H9 (cell line): Measurements from ENCODE around the gene LSS. TPM values are rescaled to one million over a fixed set of nuclear protein-coding genes. Genes with fewer than 3 reads are reported as not detected.
A peak's percentile ranks its signal among the peaks of the same experiment; 100 is the strongest.

Experiments used
- DNase-seq: peaks from one replicate; pipeline ENCODE4 v3.0.0-alpha.2; 2017
- H2AFZ ChIP-seq: one replicate; pipeline ENCODE4 v1.6.1; 2013; ENCODE audit warnings: mild to moderate bottlenecking, low read length, control low read depth, moderate library complexity
- H2AK5ac ChIP-seq: 2 replicates; pipeline ENCODE4 v1.6.1; 2013; ENCODE audit warnings: low read length, control low read depth, mixed read lengths; ENCODE audit not compliant: insufficient read length
- H2BK120ac ChIP-seq: one replicate; pipeline ENCODE4 v1.6.1; 2013; ENCODE audit warnings: low read depth, mild to moderate bottlenecking, low read length, control low read depth, inconsistent platforms; ENCODE audit not compliant: poor library complexity, severe bottlenecking
- H2BK12ac ChIP-seq: 2 replicates; pipeline ENCODE4 v1.6.1; 2013; ENCODE audit warnings: low read length, control low read depth, mixed read lengths, low read depth; ENCODE audit not compliant: insufficient read length
- H2BK15ac ChIP-seq: 2 replicates; pipeline ENCODE4 v1.6.1; 2013; ENCODE audit warnings: low read depth, low read length, control low read depth
- H2BK20ac ChIP-seq: one replicate; pipeline ENCODE4 v1.6.1; 2013; ENCODE audit warnings: low read depth, mild to moderate bottlenecking, low read length, control low read depth, inconsistent platforms; ENCODE audit not compliant: poor library complexity, severe bottlenecking
- H2BK5ac ChIP-seq: 2 replicates; pipeline ENCODE4 v1.6.1; 2013; ENCODE audit warnings: low read length, control low read depth, mixed read lengths; ENCODE audit not compliant: insufficient read length
- H3K14ac ChIP-seq: 2 replicates; pipeline ENCODE4 v1.6.1; 2013; ENCODE audit warnings: low read length, control low read depth; ENCODE audit not compliant: insufficient read depth
- H3K18ac ChIP-seq: 2 replicates; pipeline ENCODE4 v1.6.1; 2013; ENCODE audit warnings: low read depth, mild to moderate bottlenecking, mixed read lengths, low read length, control low read depth; ENCODE audit not compliant: insufficient read length
- H3K23ac ChIP-seq: 2 replicates; pipeline ENCODE4 v1.6.1; 2013; ENCODE audit warnings: low read length, control low read depth, mixed read lengths, low read depth; ENCODE audit not compliant: insufficient read length
- H3K23me2 ChIP-seq: 2 replicates; pipeline ENCODE4 v1.6.1; 2013; ENCODE audit warnings: low read depth, mild to moderate bottlenecking, mixed read lengths, low read length, control low read depth; ENCODE audit not compliant: insufficient read length, poor library complexity, severe bottlenecking
- H3K27ac ChIP-seq: 2 replicates; pipeline ENCODE4 v1.5.1; 2013; ENCODE audit warnings: low read length, control low read depth, mixed read lengths, low read depth; ENCODE audit not compliant: insufficient read length
- H3K27me3 ChIP-seq: 2 replicates; pipeline ENCODE4 v1.6.1; 2013; ENCODE audit warnings: low read length, control low read depth, inconsistent platforms; ENCODE audit not compliant: insufficient read depth
- H3K4ac ChIP-seq: 2 replicates; pipeline ENCODE4 v1.6.1; 2013; ENCODE audit warnings: low read depth, mild to moderate bottlenecking, control low read depth, inconsistent platforms, low read length, moderate library complexity
- H3K4me1 ChIP-seq: 2 replicates; pipeline ENCODE4 v1.6.1; 2013; ENCODE audit warnings: low read length, control low read depth, inconsistent platforms; ENCODE audit not compliant: insufficient read depth
- H3K4me2 ChIP-seq: 2 replicates; pipeline ENCODE4 v1.6.1; 2013; ENCODE audit warnings: low read length, control low read depth, mixed read lengths; ENCODE audit not compliant: insufficient read length, insufficient read depth
- H3K56ac ChIP-seq: 2 replicates; pipeline ENCODE4 v1.6.1; 2013; ENCODE audit warnings: low read depth, mild to moderate bottlenecking, mixed read lengths, low read length, control low read depth; ENCODE audit not compliant: insufficient read length
- H3K79me1 ChIP-seq: 2 replicates; pipeline ENCODE4 v1.6.1; 2013; ENCODE audit warnings: low read depth, mild to moderate bottlenecking, moderate library complexity, low read length, control low read depth, inconsistent platforms; ENCODE audit not compliant: insufficient read depth, poor library complexity, severe bottlenecking
- H3K79me2 ChIP-seq: 2 replicates; pipeline ENCODE4 v1.6.1; 2013; ENCODE audit warnings: low read length, control low read depth, inconsistent platforms; ENCODE audit not compliant: insufficient read depth
- H3K9ac ChIP-seq: 2 replicates; pipeline ENCODE4 v1.6.1; 2013; ENCODE audit warnings: low read length, control low read depth, mixed read lengths; ENCODE audit not compliant: insufficient read length; ENCODE audit errors: extremely low read depth
- H3K9me3 ChIP-seq: one replicate; pipeline ENCODE4 v1.6.1; 2013; ENCODE audit warnings: low read depth, low read length, inconsistent platforms; ENCODE audit not compliant: control insufficient read depth
- H3T11ph ChIP-seq: one replicate; pipeline ENCODE4 v1.6.1; 2013; ENCODE audit warnings: mild to moderate bottlenecking, low read length, control low read depth, inconsistent platforms
- H4K20me1 ChIP-seq: one replicate; pipeline ENCODE4 v1.6.1; 2013; ENCODE audit not compliant: control insufficient read depth, insufficient read length, insufficient read depth
- H4K5ac ChIP-seq: 2 replicates; pipeline ENCODE4 v1.6.1; 2013; ENCODE audit warnings: low read depth, mild to moderate bottlenecking, mixed read lengths, low read length, control low read depth; ENCODE audit not compliant: insufficient read length
- H4K8ac ChIP-seq: replicated peaks from 2 replicates; pipeline ENCODE4 v1.6.1; 2013; ENCODE audit warnings: low read length, control low read depth, mixed read lengths, low read depth; ENCODE audit not compliant: insufficient read length
- H4K91ac ChIP-seq: 2 replicates; pipeline ENCODE4 v1.6.1; 2013; ENCODE audit warnings: low read depth, mild to moderate bottlenecking, moderate library complexity, mixed read lengths, low read length, control low read depth; ENCODE audit not compliant: insufficient read length
- H3K27ac Mint-ChIP-seq, 3 experiments: 2 replicates in 2 of 3; 3 replicates in 1 of 3; pipeline ENCODE4 v1.8.0; 2020 to 2021; ENCODE audit warnings: mixed read lengths in 3 of 3, mild to moderate bottlenecking in 1 of 3, moderate library complexity in 1 of 3
- H3K27me3 Mint-ChIP-seq: 2 replicates; pipeline ENCODE4 v1.8.0; 2021; ENCODE audit warnings: low read depth, mild to moderate bottlenecking, moderate library complexity, mixed read lengths
- H3K36me3 Mint-ChIP-seq, 3 experiments: 2 replicates in 2 of 3; 3 replicates in 1 of 3; pipeline ENCODE4 v1.8.0; 2020 to 2021; ENCODE audit warnings: low read depth in 3 of 3, mixed read lengths in 3 of 3; ENCODE audit not compliant: insufficient read depth in 1 of 3
- H3K4me1 Mint-ChIP-seq, 2 experiments: 2 replicates each; pipeline ENCODE4 v1.8.0; 2020; ENCODE audit warnings: mixed read lengths in 2 of 2
- H3K4me3 Mint-ChIP-seq, 2 experiments: 2 replicates in 1 of 2; 3 replicates in 1 of 2; pipeline ENCODE4 v1.8.0; 2020 to 2021; ENCODE audit warnings: mild to moderate bottlenecking in 2 of 2, mixed read lengths in 2 of 2, moderate library complexity in 1 of 2
- H3K9me3 Mint-ChIP-seq, 2 experiments: 2 replicates in 1 of 2; 3 replicates in 1 of 2; pipeline ENCODE4 v1.8.0; 2020; ENCODE audit warnings: mild to moderate bottlenecking in 2 of 2, mixed read lengths in 2 of 2, moderate library complexity in 1 of 2
- CTCF ChIP-seq: fragments of 200-600 bp; sonication (generic); conservative IDR thresholded peaks from 3 replicates; pipeline ENCODE4 v1.8.0; 2021; ENCODE audit warnings: antibody characterized with exemption, mild to moderate bottlenecking
- WGBS: extraction: QIAGEN DNeasy Blood & Tissue Kit; methylation state at CpG from one replicate; pipeline ENCODE4 v1.1.7; 2013; ENCODE audit warnings: missing lambda C conversion rate, low lambda C conversion rate, mixed read lengths; ENCODE audit not compliant: insufficient read length; ENCODE audit errors: extremely low coverage; 5-methylcytosine and 5-hydroxymethylcytosine counted together
- total RNA-seq: library from RNA; stranded (reverse); gene quantifications from 2 replicates; pipeline ENCODE4 v1.2.1, GENCODE V29; 2021

Gene LSS
- total RNA-seq, 1 experiment from 2014 or later, result 69.2 TPM

GRCh38 chr21:46229923-46230260, 1.3 kb upstream of the LSS start:
- no peak overlapping the region for H2BK120ac ChIP-seq
- no peak overlapping the region for H3K4ac ChIP-seq
- peak overlapping the region; percentile 51 for H3K4me2 ChIP-seq
- H3K9me3 Mint-ChIP-seq, result peaks cover 50 to 57% of the 10 kb centered on the region in 2 experiments
- no peak overlapping the region for H2BK15ac ChIP-seq
- peak overlapping the region; percentile 87 to 93 for H3K4me3 Mint-ChIP-seq
- no peak overlapping the region for H3K14ac ChIP-seq
- H2BK12ac ChIP-seq, result no peak overlapping the region
- no peak overlapping the region for H4K8ac ChIP-seq
- TF ChIP-seq CTCF, result no peak
- no peak overlapping the region for H3K9ac ChIP-seq
- peaks cover 20 to 23% of the 10 kb centered on the region in 2 experiments for H3K4me1 Mint-ChIP-seq
- H4K20me1 ChIP-seq, result peaks cover 3% of the 10 kb centered on the region
- no peak overlapping the region for H3T11ph ChIP-seq
- no peak overlapping the region for H2BK5ac ChIP-seq
- no peak overlapping the region for H4K5ac ChIP-seq
- no peak overlapping the region for H3K27ac Mint-ChIP-seq
- H2BK20ac ChIP-seq, result no peak overlapping the region
- DNase-seq, result no peak
- H3K23ac ChIP-seq, result no peak overlapping the region
- H3K79me2 ChIP-seq, result peaks cover 12% of the 10 kb centered on the region
- H3K23me2 ChIP-seq, result no peaks in the 10 kb centered on the region
- H3K18ac ChIP-seq, result no peak overlapping the region
- H3K27me3 Mint-ChIP-seq, result peaks cover 12% of the 10 kb centered on the region
- H3K27ac ChIP-seq, result no peak overlapping the region
- peaks cover 7% of the 10 kb centered on the region for H3K9me3 ChIP-seq
- H3K4me1 ChIP-seq, result no peaks in the 10 kb centered on the region
- H4K91ac ChIP-seq, result no peak overlapping the region
- H3K27me3 ChIP-seq, result no peaks in the 10 kb centered on the region
- no CpG with 5 or more reads among the region's 6 CpGs for WGBS
- no peak overlapping the region for H2AFZ ChIP-seq
- H3K79me1 ChIP-seq, result peaks cover 4% of the 10 kb centered on the region
- H2AK5ac ChIP-seq, result no peak overlapping the region
- no peak overlapping the region for H3K56ac ChIP-seq
- peaks cover 72 to 85% (median 82%) of the 10 kb centered on the region in 3 experiments for H3K36me3 Mint-ChIP-seq
